ENCODE data around the gene KPNA1.
A peak's percentile ranks its signal among the peaks of the same experiment; 100 is the strongest.

KPNA1 gene

DNA sequence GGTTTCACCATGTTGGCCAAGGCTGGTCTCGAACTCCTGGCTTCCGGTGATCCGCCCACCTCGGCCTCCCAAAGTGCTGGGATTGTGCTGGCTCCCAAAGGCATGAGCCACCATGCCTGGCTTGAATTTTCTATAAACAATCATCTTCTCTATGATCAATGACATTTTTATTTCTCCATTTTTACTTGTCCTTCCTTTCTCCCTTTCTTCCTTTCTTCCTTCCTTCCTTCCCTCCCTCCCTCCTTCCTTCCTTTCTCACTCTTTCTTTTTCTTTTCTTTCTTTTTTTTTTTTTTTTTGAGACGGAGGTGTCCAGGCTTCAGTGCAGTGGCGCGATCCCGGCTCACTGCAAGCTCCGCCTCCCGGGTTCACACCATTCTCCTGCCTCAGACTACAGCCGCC is 8.6 kb upstream of the KPNA1 start:
- no peak for DNase-seq (ENCODE audit: low spot score)
- no peak overlapping the region for H3K4me3 ChIP-seq
- TF ChIP-seq, protein P1, sequence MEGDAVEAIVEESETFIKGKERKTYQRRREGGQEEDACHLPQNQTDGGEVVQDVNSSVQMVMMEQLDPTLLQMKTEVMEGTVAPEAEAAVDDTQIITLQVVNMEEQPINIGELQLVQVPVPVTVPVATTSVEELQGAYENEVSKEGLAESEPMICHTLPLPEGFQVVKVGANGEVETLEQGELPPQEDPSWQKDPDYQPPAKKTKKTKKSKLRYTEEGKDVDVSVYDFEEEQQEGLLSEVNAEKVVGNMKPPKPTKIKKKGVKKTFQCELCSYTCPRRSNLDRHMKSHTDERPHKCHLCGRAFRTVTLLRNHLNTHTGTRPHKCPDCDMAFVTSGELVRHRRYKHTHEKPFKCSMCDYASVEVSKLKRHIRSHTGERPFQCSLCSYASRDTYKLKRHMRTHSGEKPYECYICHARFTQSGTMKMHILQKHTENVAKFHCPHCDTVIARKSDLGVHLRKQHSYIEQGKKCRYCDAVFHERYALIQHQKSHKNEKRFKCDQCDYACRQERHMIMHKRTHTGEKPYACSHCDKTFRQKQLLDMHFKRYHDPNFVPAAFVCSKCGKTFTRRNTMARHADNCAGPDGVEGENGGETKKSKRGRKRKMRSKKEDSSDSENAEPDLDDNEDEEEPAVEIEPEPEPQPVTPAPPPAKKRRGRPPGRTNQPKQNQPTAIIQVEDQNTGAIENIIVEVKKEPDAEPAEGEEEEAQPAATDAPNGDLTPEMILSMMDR (IDR thresholded peaks at IDR 0.05) = no peak
- H3K27ac ChIP-seq = no peak overlapping the region

DNA sequence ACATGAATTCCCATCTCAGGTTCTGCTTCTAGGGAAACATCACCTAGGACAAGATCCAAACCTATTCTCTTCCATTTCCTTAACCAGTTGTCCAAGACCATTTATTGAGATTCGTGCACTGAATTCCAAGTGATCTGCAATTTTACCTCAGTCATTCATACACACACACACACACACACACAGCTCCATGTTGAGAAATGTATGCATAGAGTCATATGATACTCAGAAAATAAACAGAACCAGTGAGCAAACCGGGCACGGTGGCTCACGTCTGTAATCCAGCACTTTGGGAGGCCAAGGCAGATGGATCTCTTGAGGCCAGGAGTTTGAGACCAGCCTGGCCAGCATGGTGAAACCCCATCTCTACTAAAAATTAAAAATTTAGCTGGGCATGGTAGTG is 6.1 kb upstream of the KPNA1 start:
- TF ChIP-seq, protein P1 (IDR thresholded peaks at IDR 0.05) = no peak
- DNase-seq (ENCODE audit: low spot score) = no peak
- H3K4me3 ChIP-seq = no peak overlapping the region

DNA sequence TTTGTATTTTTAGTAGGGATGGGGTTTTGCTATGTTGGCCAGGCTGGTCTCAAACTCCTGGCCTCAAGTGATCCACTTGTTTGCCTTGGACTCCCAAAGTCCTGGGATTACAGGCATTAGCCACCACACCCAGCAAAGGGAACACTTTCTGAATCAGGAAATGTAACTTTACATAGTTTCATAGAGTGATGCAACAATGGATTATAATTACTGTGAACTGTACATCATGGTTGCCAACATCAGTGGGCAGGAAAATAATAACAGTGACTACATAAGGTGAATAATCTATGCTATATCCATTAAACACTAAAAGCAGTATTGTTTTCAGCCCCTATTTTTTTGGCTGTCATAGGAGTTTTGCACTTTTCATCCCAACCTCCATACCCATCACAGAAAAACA is 5.0 kb upstream of the KPNA1 start:
- DNase-seq (ENCODE audit: low spot score) = no peak
- no peak overlapping the region for H3K27ac ChIP-seq
- no peak overlapping the region for H3K4me3 ChIP-seq
- TF ChIP-seq, protein P1 (IDR thresholded peaks at IDR 0.05) = no peak

More for the DNA sequence above, 6.1 kb upstream of the KPNA1 start:
- no peak overlapping the region for H3K27ac ChIP-seq

DNA sequence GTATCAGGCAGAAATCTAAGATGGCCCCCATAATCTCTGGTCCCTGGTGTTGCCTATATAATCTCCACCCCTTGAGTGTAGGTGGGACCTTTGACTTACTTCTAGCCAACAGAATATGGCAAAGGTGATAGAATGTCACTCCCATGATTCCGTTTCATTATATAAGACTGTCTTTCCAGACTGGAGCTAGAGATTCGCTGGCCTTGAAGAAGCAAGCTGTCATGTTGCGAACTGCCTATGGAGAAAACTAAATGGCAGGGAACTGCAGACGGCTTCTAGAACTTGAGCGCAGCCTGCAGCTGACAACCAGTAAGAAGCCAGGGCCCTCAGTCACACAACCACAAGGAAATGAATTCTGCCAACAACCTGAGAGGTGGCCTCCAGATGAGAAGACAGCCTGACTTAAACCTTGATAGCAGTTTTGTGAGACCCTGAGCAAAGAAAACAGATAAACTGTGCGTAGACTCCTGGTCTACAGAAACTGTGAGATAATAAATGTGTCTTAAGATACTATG is 2.2 kb upstream of the KPNA1 start:
- no peak for DNase-seq (ENCODE audit: low spot score)
- TF ChIP-seq, protein P1 (IDR thresholded peaks at IDR 0.05) = no peak

DNA sequence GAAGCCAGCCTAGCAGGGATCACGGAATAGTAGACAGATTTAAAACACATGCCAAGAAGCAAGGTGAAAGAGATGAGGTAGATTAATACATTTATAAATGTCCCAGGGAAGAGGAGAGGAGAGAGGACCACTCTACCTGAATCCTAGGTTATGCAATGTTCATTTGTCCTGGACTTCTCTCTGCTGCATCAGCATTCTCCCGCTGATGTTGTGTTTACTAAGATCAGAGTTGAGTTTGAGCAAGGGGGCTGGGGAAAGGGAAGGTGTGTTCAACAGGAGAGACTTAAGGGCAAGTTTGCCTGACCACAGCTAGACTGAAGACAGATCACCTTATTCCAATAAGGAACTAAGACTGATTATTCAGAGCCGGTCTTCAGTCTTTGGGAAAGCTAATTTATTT is 1.1 kb upstream of the KPNA1 start:
- no peak overlapping the region for H3K4me3 ChIP-seq
- TF ChIP-seq, protein P1 (IDR thresholded peaks at IDR 0.05) = no peak
- no peak overlapping the region for H3K27ac ChIP-seq
- no peak for DNase-seq (ENCODE audit: low spot score)

More for the DNA sequence above, 2.2 kb upstream of the KPNA1 start:
- no peak overlapping the region for H3K4me3 ChIP-seq
- H3K27ac ChIP-seq = no peak overlapping the region

DNA sequence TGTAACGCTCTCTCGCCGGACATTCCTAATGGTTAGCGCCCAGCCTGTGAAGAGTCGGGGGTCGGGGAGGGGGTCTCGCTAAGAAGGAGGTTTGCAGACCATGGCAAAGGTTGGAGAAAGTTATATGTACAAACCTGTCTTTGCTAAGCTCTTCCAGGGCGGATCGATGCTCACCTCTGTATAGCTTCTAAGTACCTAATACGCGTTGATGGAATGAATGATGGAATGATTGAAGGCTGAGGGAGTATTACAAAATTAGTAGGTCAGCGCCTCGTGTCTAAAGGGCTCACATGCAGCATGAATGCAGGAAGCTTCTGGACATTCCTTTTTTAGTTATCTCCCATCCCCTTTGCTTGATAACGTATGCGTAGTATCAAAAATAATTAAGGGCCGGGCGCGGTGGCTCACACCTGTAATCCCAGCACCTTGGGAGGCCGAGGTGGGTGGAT is 305 bp upstream of the KPNA1 start:
- TF ChIP-seq, protein P1 (IDR thresholded peaks at IDR 0.05) = no peak
- H3K4me3 ChIP-seq = peak overlapping the region; percentile 79
- peak overlapping the region; percentile 84 to 98 for H3K27ac ChIP-seq
- DNase-seq (ENCODE audit: low spot score) = no peak

DNA sequence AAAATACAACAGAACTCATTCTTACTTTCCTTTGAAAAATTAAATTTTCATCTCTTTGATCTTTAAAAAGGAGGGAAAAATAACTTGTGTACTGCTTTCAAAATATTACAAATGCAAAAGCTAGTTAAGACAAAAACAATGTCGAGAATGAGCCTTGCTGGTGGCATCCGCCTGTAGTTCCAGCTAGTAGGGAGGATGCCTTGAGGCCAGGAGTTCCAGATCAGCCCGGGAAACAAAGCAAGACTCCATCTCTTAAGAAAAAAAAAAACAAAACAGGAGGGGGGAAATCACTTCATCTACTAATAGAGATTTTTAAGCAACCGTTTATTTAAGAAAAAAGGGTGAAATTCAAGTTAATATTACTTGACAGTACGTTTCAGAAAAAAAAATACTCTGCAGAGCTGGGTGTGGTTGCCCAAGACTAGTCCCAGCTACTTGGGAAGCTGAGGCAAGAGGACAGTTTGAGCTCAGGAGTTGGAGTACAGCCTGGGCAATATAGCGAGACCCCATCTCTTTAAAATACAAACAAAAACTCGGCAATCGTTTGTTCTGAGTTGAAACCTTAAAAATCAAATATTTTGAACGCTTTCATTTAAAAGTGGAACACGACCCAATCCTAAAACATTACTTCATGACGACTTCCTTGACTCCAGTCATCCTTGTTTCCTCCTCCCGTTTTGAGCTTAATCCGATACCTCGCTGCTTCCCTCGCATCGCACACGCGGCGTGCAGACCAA is 1.2 kb downstream of the KPNA1 start:
- no peak for DNase-seq (ENCODE audit: low spot score)
- Histone ChIP-seq H3K27ac (peak overlapping the region; percentile 84 to 98), H3K4me3 (peak overlapping the region; percentile 79)
- TF ChIP-seq, protein P1 (IDR thresholded peaks at IDR 0.05) = no peak

Measured in coronary artery (tissue), 2 donors.